HG02870 (cell line): ENCODE data around the gene HSD17B3.
"Not testable (repeated sequence)": the region's sequence is repeated elsewhere in the genome, so short reads cannot be mapped to it uniquely, and the experiment has no call there.

Source experiments
- ATAC-seq: cut with Tn5 transposase; IDR thresholded peaks from one replicate; pipeline ENCODE4 v1.9.1; 2021; ENCODE audit warnings: mild to moderate bottlenecking, moderate library complexity; ENCODE audit not compliant: unreplicated experiment

Gene HSD17B3

DNA sequence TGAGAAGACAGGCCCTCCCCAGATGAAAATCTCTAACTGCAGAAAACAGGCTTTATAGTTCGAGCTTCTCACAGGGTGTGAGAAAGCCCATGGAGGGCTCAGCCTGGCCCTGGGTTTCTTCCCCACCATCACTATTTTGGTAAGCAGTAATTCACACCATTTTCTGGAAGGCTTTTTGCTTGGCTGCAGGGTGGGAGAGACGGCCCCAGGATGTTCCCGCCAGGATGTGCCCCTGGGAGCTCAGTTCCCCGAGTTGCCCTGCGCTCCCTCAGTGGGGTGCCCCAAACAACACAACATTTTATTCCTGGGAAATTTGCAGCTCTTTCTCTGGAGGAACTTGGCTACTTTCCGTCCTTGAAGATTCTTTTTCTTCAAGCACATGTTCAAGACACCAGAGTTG is 100.8 kb downstream of the HSD17B3 start:
- no peak for ATAC-seq

DNA sequence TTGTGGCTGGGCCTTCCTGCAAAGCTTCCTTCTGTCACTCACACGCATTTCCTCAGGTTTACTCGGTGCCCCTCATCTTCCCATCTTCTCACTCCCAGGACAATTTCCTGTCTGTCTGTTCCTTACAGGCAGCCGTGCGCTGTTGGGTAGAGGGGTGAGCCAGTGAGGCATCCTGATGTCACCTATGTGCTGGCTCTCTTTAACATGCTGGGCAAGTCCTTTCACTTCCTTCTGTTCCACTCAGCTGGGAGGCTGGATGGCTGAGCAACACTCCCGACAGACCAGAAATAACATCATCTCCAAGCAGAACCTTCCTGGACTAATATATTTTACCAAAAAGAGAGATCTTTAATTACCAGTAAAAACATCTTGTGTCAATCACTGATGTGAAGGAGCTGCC is 103.0 kb downstream of the HSD17B3 start:
- ATAC-seq, result no peak

DNA sequence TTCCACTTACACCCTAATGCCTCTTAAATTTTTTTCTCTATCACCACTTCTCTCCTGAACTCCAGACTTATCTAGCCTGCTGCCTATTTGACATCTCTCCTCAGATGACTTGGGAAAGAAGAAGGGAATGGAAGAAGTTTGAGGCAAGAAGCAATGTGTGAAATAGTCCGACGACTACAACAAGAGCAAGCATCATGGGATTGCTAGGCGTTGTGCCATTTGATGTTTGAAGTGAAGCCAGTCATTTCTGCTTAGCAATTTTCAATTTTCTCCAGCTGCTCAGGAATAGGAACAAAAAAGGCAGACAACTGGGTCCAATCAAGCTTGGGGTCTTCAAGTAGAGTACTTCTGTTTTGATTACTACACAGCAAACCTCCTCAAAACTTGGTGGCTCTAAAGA is 106.4 kb downstream of the HSD17B3 start:
- no peak for ATAC-seq

DNA sequence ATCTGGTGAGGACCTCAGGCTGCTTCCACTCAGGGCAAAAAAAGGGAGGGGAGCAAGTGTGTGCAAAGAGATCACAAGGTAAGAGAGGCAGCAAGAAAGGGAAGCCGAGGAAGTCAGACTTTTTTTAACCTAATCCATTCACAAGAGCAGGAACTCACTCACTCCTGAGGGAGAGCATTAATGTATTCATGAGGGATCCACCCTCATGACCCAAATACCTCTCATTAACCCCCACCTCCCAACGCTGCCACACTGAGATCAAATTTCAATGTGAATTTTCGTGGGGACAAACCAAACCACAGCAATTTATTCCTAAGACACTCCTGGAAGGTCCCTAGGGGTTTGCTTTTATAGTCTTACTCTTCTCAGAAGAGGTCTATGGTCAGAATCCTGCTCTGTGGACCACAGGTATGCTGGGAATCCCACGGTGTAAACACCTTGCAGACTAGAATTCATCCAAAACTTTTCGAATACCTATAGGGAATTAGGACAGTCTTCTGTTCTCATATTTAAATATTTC is 108.7 kb downstream of the HSD17B3 start:
- no peak for ATAC-seq

- no peak for ATAC-seq
Observed at GRCh38 chr9:96192710-96193109, 109.3 kb downstream of the HSD17B3 start.

DNA sequence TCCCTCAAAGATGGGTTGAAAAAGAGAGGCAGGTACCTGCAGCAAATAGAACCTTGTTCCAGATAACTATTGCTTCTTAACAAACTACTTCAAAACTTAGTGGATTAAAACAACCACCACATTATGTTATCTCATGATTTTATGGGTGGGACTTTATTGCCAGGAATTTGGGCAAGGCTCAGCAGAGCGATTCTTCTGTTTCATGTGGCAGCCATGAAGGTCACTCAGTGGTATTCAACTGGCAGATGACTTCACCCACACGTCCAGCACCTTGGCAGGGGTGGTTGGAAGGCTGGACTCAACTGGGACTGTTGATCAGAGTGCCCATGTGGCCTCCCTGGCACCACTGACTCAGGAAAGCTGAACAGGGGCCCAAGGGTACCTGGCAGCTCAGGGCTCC is 112.0 kb downstream of the HSD17B3 start:
- ATAC-seq, result no peak

DNA sequence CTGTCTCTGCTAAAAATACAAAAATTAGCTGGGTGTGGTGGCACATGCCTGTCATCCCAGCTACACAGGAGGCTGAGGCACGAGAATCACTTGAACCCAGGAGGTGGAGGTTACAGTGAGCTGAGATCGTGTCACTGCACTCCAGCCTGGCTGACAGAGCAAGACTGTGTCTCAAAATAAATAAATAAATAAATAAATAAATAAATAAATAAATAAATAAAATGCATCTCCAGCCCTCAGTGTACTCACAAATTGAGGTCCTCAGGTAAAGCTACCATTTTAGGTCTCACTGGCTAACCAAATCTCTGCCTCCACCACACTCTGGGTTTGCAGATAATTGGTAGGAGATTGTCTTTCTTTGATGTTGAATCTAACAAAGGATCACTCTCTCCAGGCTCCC is 112.4 kb downstream of the HSD17B3 start:
- not testable (repeated sequence) for ATAC-seq

DNA sequence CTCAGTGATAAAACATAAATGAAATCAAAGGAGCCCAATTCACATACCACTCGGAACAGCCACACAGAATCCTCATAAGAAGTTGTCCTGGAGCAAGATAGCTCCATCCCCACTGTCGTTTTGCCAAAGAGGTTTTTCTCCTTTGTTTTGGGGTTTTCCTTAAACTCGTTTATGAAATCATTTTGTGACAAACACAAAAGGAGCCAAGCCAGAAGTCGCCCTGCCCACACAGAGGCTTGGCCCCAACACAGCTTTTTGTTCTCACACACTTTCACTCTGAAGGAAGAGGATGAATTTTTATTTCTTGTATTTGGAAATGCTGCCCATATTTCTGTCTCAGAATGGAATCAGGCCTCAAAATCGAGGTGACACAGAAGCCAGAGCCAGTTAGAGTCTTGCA is 113.4 kb downstream of the HSD17B3 start:
- no peak for ATAC-seq

DNA sequence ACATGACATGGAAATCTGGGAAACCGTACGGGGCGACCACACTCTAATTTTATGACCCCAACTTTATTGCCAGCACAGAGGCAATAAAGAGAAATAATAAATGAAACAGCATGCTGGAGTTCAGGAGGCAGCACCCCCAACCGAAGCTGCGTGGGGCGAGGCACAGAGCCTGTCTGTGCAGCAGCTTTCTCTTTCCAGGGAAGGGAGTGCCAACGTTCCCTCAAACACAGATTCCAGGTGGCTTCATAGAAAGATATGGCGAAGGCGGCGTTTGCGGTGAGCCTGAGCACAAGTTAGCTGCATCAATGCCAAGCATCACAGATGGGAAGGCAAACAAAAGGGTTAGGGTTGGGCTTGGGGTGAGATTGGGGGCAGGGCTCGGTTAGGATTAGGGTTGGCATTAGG is 114.8 kb downstream of the HSD17B3 start:
- no peak for ATAC-seq

- ATAC-seq, result no peak
Observed at GRCh38 chr9:96186591-96187011, 115.4 kb downstream of the HSD17B3 start.

GRCh38 chr9:96185518-96186156 is 116.3 kb downstream of the HSD17B3 start:
- no peak for ATAC-seq
